GM12878 (cell line): ENCODE measurements around the gene LRRIQ1. TPM values are rescaled to one million over a fixed set of nuclear protein-coding genes. Genes with fewer than 3 reads are reported as not detected.

Source experiments
- ATAC-seq: fragments of 200-7000 bp; cut with Tn5 transposase; 3 replicates; pipeline ENCODE4 v1.9.1; 2020; ENCODE audit warnings: mild to moderate bottlenecking, moderate library complexity
- BruUV-seq: library from RNA; stranded (reverse); fragments of 400-500 nt; replicated peaks from 2 replicates; lab custom pipeline; 2021; lab: Mats Ljungman, UMichigan
- CTCF ChIA-PET: fragments of 300-600 bp; sonication (Branson Sonifier 250); formaldehyde crosslinking; extraction: SDS; loops from one replicate; lab custom pipeline; 2021; ENCODE audit warnings: inconsistent platforms; lab: Yijun Ruan, JAX
- POLR2A ChIA-PET: fragments of 350-600 bp; formaldehyde crosslinking; extraction: SDS; loops from one replicate; lab custom pipeline; 2021; ENCODE audit warnings: inconsistent platforms; lab: Charles Lee
- RAD21 ChIA-PET: fragments of 300-600 bp; sonication (Branson Sonifier 250); formaldehyde crosslinking; loops from one replicate; lab custom pipeline; 2023; ENCODE audit warnings: antibody characterized with exemption; ENCODE audit not compliant: unreplicated experiment; lab: Charles Lee
- SMC1A ChIA-PET: fragments of 300-600 bp; sonication (Branson Sonifier 250); formaldehyde crosslinking; loops from one replicate; lab custom pipeline; 2023; ENCODE audit not compliant: unreplicated experiment, uncharacterized antibody; lab: Charles Lee
- DNase-seq: peaks from one replicate; pipeline ENCODE4 v3.0.0-alpha.2; 2011; ENCODE audit warnings: low read depth, low spot score
- FAIRE-seq: peaks from 3 replicates; lab custom pipeline; 2011; peaks lifted over from hg19 to GRCh38; lab: Jason Lieb, UNC
- H2AFZ ChIP-seq: 2 replicates; pipeline ENCODE4 v1.6.0; 2011; ENCODE audit warnings: low read depth, low read length, control low read depth; ENCODE audit not compliant: control insufficient read depth
- H3K27ac ChIP-seq: 2 replicates; pipeline ENCODE4 v1.5.1; 2011; ENCODE audit warnings: control low read depth; ENCODE audit not compliant: control insufficient read depth, insufficient read depth
- H3K27me3 ChIP-seq, 2 experiments: replicated peaks in 1 of 2; 2 replicates each; pipeline versions ENCODE4 v1.6.0 to v1.6.1; 2011; ENCODE audit warnings: low read length in 1 of 2; ENCODE audit not compliant: control insufficient read depth in 2 of 2, insufficient read depth in 2 of 2
- H3K36me3 ChIP-seq, 2 experiments: 2 replicates each; pipeline ENCODE4 v1.5.1; 2011; ENCODE audit warnings: low read length in 1 of 2; ENCODE audit not compliant: control insufficient read depth in 2 of 2, insufficient read depth in 2 of 2
- H3K4me1 ChIP-seq: 2 replicates; pipeline ENCODE4 v1.6.1; 2011; ENCODE audit warnings: mild to moderate bottlenecking, low read length, moderate library complexity, mixed read lengths; ENCODE audit not compliant: control insufficient read depth, insufficient read depth
- H3K4me2 ChIP-seq: 2 replicates; pipeline ENCODE4 v1.6.0; 2011; ENCODE audit warnings: control low read depth; ENCODE audit not compliant: control insufficient read depth, insufficient read depth
- H3K4me3 ChIP-seq: fragments of 200-600 bp; sonication (generic); 2 replicates; pipeline ENCODE4 v1.5.1; 2016
- H3K79me2 ChIP-seq: 2 replicates; pipeline ENCODE4 v1.6.0; 2011; ENCODE audit warnings: low read length; ENCODE audit not compliant: control insufficient read depth, insufficient read depth
- H3K9ac ChIP-seq: 2 replicates; pipeline ENCODE4 v1.8.0; 2011; ENCODE audit warnings: low read length, control low read depth, mixed read lengths; ENCODE audit not compliant: control insufficient read depth, insufficient read depth
- H3K9me3 ChIP-seq: replicated peaks from 3 replicates; pipeline ENCODE4 v1.5.1; 2011; ENCODE audit warnings: mild to moderate bottlenecking, low read length; ENCODE audit not compliant: control insufficient read depth, insufficient read depth
- H4K20me1 ChIP-seq: 2 replicates; pipeline ENCODE4 v1.6.0; 2011; ENCODE audit not compliant: control insufficient read depth, insufficient read depth
- ATF7 ChIP-seq: fragments of 450-650 bp; IDR thresholded peaks from 2 replicates; pipeline ENCODE4 v1.6.1; 2016; ENCODE audit warnings: low read depth, mild to moderate bottlenecking
- CBX5 ChIP-seq: sonication (generic); IDR thresholded peaks from 2 replicates; pipeline ENCODE4 v1.6.1; 2016; ENCODE audit warnings: low read depth, moderate library complexity, mild to moderate bottlenecking, inconsistent platforms
- EP300 ChIP-seq, 2 experiments: fragments of 150-350 bp in 1 of 2; IDR thresholded peaks; 2 replicates each; pipeline ENCODE4 v1.6.1; 2011 to 2012; ENCODE audit warnings: low read depth in 2 of 2, low read length in 2 of 2, borderline replicate concordance in 1 of 2, improper control_type of control experiment in 1 of 2, inconsistent platforms in 1 of 2; ENCODE audit not compliant: control insufficient read depth in 1 of 2
- KLF5 ChIP-seq: fragments of 450-650 bp; IDR thresholded peaks from 2 replicates; pipeline ENCODE4 v1.6.1; 2014; ENCODE audit warnings: mild to moderate bottlenecking; ENCODE audit not compliant: partially characterized antibody
- POLR2AphosphoS2 ChIP-seq: IDR thresholded peaks from 2 replicates; pipeline ENCODE4 v1.6.1; 2011; ENCODE audit warnings: low read depth, mild to moderate bottlenecking, low read length, improper control_type of control experiment, moderate library complexity
- RBBP5 ChIP-seq: fragments of 200-600 bp; sonication (generic); conservative IDR thresholded peaks from 2 replicates; pipeline ENCODE4 v1.6.1; 2016
- ZNF622 ChIP-seq: fragments of 450-650 bp; IDR thresholded peaks from 2 replicates; pipeline ENCODE4 v1.6.1; 2017; ENCODE audit warnings: mild to moderate bottlenecking, inconsistent platforms
- WGBS: methylation state at CpG from one replicate; pipeline ENCODE4 v1.1.6; 2016; ENCODE audit warnings: low lambda C conversion rate; ENCODE audit not compliant: insufficient replicate concordance, insufficient coverage; ENCODE audit errors: missing lambda C conversion rate; 5-methylcytosine and 5-hydroxymethylcytosine counted together
- in situ Hi-C: fragments of 300-500 bp; cut with MboI; formaldehyde crosslinking; loops from 9 replicates; pipeline ENCODE4 v1.14.3; 2018; ENCODE audit warnings: mixed read lengths
- intact Hi-C: fragments of 100-400 bp; cut with micrococcal nuclease; formaldehyde crosslinking; loops from one replicate; pipeline ENCODE4 v1.14.2; 2022; ENCODE audit not compliant: unreplicated experiment
- polyA plus RNA-seq, 11 experiments: library from polyadenylated mRNA; depleted of rRNA in 4 of 11; unstranded in 6 of 11; stranded (reverse) in 5 of 11; fragments of >200 nt; fragmentation: Nextera tagmentation in 4 of 11; fragmentation: Illumina TruSeq in 1 of 11; extraction: Ambion mirVana in 4 of 11; extraction: Trizol in 1 of 11; gene quantifications; 1 replicate in 1 of 11; 2 replicates in 10 of 11; pipeline versions ENCODE4 v1.2.1 to v1.2.3, GENCODE V29; 2011 to 2016; ENCODE audit warnings: inconsistent platforms in 2 of 11, missing spikeins in 2 of 11, low read depth in 1 of 11
- total RNA-seq, 4 experiments: library from RNA; depleted of rRNA in 3 of 4; stranded (reverse); fragments of >200 nt in 3 of 4; fragmentation: Illumina TruSeq in 1 of 4; extraction: Trizol in 1 of 4; gene quantifications; 2 replicates each; pipeline versions ENCODE4 v1.2.1 to v1.2.3, GENCODE V29; 2013 to 2021
- TF ChIP-seq, protein P1 (sequence below): fragments of 450-650 bp; IDR thresholded peaks from 2 replicates; pipeline ENCODE4 v1.6.1; 2016; ENCODE audit warnings: mild to moderate bottlenecking, moderate library complexity, borderline replicate concordance
- TF ChIP-seq, protein P2 (sequence below): IDR thresholded peaks from 2 replicates; pipeline ENCODE4 v1.6.1; 2011; ENCODE audit warnings: low read depth, low read length, improper control_type of control experiment, borderline replicate concordance

LRRIQ1 gene
- total and polyA plus RNA-seq, 10 of the 15 experiments (the other 5 are each of a cell fraction or from before 2014, with no cell fraction given), result 0.14 to 0.45 (median 0.37) TPM; not detected in 4

DNA sequence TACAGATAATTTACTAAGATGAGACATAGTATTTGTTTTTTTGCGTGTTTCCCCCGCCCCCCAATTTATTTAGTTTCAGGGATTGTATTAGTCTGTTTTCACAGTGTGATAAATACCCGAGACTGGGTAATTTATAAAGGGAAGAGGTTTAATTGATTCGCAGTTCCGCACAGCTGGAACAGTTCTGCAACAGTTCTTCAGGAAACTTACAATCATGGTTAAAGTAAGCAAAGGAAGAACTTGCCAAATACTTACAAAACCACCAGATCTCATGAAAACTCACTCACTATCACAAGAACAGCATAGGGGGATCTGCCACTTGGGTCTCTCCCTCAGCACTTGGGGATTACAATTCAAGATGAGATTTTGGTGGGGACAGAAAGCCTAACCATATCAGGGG lies 48.9 kb downstream of the LRRIQ1 start (continued):
- TF ChIP-seq, protein P1, sequence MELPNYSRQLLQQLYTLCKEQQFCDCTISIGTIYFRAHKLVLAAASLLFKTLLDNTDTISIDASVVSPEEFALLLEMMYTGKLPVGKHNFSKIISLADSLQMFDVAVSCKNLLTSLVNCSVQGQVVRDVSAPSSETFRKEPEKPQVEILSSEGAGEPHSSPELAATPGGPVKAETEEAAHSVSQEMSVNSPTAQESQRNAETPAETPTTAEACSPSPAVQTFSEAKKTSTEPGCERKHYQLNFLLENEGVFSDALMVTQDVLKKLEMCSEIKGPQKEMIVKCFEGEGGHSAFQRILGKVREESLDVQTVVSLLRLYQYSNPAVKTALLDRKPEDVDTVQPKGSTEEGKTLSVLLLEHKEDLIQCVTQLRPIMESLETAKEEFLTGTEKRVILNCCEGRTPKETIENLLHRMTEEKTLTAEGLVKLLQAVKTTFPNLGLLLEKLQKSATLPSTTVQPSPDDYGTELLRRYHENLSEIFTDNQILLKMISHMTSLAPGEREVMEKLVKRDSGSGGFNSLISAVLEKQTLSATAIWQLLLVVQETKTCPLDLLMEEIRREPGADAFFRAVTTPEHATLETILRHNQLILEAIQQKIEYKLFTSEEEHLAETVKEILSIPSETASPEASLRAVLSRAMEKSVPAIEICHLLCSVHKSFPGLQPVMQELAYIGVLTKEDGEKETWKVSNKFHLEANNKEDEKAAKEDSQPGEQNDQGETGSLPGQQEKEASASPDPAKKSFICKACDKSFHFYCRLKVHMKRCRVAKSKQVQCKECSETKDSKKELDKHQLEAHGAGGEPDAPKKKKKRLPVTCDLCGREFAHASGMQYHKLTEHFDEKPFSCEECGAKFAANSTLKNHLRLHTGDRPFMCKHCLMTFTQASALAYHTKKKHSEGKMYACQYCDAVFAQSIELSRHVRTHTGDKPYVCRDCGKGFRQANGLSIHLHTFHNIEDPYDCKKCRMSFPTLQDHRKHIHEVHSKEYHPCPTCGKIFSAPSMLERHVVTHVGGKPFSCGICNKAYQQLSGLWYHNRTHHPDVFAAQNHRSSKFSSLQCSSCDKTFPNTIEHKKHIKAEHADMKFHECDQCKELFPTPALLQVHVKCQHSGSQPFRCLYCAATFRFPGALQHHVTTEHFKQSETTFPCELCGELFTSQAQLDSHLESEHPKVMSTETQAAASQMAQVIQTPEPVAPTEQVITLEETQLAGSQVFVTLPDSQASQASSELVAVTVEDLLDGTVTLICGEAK, result no peak
- TF ChIP-seq CBX5, result no peak
- TF ChIP-seq, protein P2, sequence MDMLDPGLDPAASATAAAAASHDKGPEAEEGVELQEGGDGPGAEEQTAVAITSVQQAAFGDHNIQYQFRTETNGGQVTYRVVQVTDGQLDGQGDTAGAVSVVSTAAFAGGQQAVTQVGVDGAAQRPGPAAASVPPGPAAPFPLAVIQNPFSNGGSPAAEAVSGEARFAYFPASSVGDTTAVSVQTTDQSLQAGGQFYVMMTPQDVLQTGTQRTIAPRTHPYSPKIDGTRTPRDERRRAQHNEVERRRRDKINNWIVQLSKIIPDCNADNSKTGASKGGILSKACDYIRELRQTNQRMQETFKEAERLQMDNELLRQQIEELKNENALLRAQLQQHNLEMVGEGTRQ, result no peak
- no peak for TF ChIP-seq POLR2AphosphoS2
- TF ChIP-seq ZNF622, result no peak
- no peak for TF ChIP-seq ATF7
- no peak for TF ChIP-seq RBBP5
- TF ChIP-seq EP300 (IDR thresholded peaks at IDR 0.05; ENCODE audit: borderline replicate concordance in 1 of 2, control insufficient read depth in 1 of 2, low read depth in 2 of 2, low read length in 2 of 2), result no peak
- TF ChIP-seq, all 136 proteins: peak for 0

DNA sequence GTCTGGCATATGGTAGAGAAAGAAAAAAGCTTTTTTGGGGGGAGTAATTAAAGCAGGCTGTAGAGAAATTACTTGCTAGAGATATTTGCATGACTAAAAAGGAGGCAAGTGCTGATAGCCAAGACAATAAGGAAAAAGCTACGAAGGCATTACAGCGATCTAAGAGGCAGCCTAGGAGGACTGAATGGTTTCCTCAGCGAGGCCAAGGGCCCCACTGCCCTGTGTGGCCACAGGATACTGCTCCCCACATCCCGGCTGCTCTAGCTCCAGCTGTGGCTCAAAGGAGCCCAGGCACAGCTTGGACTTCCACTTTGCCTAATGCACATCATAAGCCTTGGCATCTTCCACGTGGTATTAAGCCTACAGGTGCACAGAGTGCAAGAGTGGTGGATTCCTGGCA lies 53.6 kb downstream of the LRRIQ1 start:
- H3K4me2 ChIP-seq, result no peak overlapping the region
- no TSS peak for BruUV-seq
- 11% methylated on average over 5 of the region's 5 CpGs for WGBS
- H2AFZ ChIP-seq, result no peak overlapping the region
- RAD21 ChIA-PET, result no interaction called here
- no peak overlapping the region for H3K27ac ChIP-seq
- ATAC-seq (no peak), FAIRE-seq (no peak), DNase-seq (no peak)
- POLR2A ChIA-PET, result no interaction called here
- no peaks in the 10 kb centered on the region for H3K4me1 ChIP-seq
- TF ChIP-seq KLF5, result no peak
- no peak overlapping the region for H3K4me3 ChIP-seq
- H3K36me3 ChIP-seq, result no peaks in the 10 kb centered on the region
- SMC1A ChIA-PET, result no interaction called here
- CTCF ChIA-PET, result no interaction called here
- H3K9me3 ChIP-seq, result no peaks in the 10 kb centered on the region
- no peak overlapping the region for H3K9ac ChIP-seq
- H3K79me2 ChIP-seq, result no peaks in the 10 kb centered on the region
- in situ Hi-C loops, result no loop called here
- no peaks in the 10 kb centered on the region for H3K27me3 ChIP-seq
- no peaks in the 10 kb centered on the region for H4K20me1 ChIP-seq
- intact Hi-C loops, result no loop called here
